ENCODE measurements around the gene UBA7. TPM values are rescaled to one million over a fixed set of nuclear protein-coding genes. Genes with fewer than 3 reads are reported as not detected.

UBA7 gene
- total and polyA plus RNA-seq, 2 of the 13 experiments (the other 11 are each of a cell fraction or from before 2014, with no cell fraction given), result 9.5 to 16.5 TPM

GRCh38 chr3:49781415-49782199 lies 32.1 kb downstream of the UBA7 start (continued):
- no peak for TF ChIP-seq ZNF609 (CRISPR knock-in tag; IDR thresholded peaks at IDR 0.05; ENCODE audit: borderline replicate concordance)
- peak; percentile 79 for TF ChIP-seq HNF4A (CRISPR knock-in tag; IDR thresholded peaks at IDR 0.05)
- no peak for TF ChIP-seq ARNTL (CRISPR knock-in tag; IDR thresholded peaks at IDR 0.05)
- no peak for TF ChIP-seq SRF (IDR thresholded peaks at IDR 0.05; ENCODE audit: low read depth, low read length)
- no peak for TF ChIP-seq LCORL (IDR thresholded peaks at IDR 0.05)
- peak; percentile 51; the same call in 1 of the 2 replicates for TF ChIP-seq LCORL (CRISPR knock-in tag; IDR thresholded peaks at IDR 0.05)
- TF ChIP-seq RELA (CRISPR knock-in tag; IDR thresholded peaks at IDR 0.05), result no peak
- TF ChIP-seq NR2F1 (CRISPR knock-in tag; IDR thresholded peaks at IDR 0.05), result peak; percentile 59 to 79; a peak in 3 of 4 replicates
- peak; percentile 59; the same call in 1 of the 2 replicates for TF ChIP-seq NR2F2 (IDR thresholded peaks at IDR 0.05; ENCODE audit: borderline replicate concordance, low read depth)
- TF ChIP-seq TEAD3 (CRISPR knock-in tag; optimal IDR thresholded peaks at IDR 0.05; ENCODE audit: borderline replicate concordance), result peak; percentile 71
- TF ChIP-seq, protein P1, sequence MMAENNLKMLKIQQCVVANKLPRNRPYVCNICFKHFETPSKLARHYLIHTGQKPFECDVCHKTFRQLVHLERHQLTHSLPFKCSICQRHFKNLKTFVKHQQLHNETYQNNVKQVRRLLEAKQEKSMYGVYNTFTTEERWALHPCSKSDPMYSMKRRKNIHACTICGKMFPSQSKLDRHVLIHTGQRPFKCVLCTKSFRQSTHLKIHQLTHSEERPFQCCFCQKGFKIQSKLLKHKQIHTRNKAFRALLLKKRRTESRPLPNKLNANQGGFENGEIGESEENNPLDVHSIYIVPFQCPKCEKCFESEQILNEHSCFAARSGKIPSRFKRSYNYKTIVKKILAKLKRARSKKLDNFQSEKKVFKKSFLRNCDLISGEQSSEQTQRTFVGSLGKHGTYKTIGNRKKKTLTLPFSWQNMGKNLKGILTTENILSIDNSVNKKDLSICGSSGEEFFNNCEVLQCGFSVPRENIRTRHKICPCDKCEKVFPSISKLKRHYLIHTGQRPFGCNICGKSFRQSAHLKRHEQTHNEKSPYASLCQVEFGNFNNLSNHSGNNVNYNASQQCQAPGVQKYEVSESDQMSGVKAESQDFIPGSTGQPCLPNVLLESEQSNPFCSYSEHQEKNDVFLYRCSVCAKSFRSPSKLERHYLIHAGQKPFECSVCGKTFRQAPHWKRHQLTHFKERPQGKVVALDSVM (CRISPR knock-in tag; IDR thresholded peaks at IDR 0.05), result peak; percentile 78; the same call in 1 of the 2 replicates
- TF ChIP-seq PHF21A (CRISPR knock-in tag; IDR thresholded peaks at IDR 0.05), result peak; percentile 22; the same call in 1 of the 2 replicates
- TF ChIP-seq PITX1 (CRISPR knock-in tag; IDR thresholded peaks at IDR 0.05), result peak; percentile 75; the same call in 1 of the 2 replicates
- no peak for TF ChIP-seq ZNF605 (CRISPR knock-in tag; IDR thresholded peaks at IDR 0.05)
- TF ChIP-seq ZNF501 (CRISPR knock-in tag; IDR thresholded peaks at IDR 0.05), result no peak
- no peak for TF ChIP-seq ZSCAN5A (CRISPR knock-in tag; IDR thresholded peaks at IDR 0.05; ENCODE audit: borderline replicate concordance)
- 0 out of 2 replicates have a peak, but pooled peaks have one; percentile 16 for TF ChIP-seq SAP130 (CRISPR knock-in tag; IDR thresholded peaks at IDR 0.05; ENCODE audit: low read depth)

Measured in HepG2 (cell line).